GM12891 (cell line): ENCODE data around the gene ZC3H18.

Source experiments
- PAX5 ChIP-seq: IDR thresholded peaks from 2 replicates; pipeline ENCODE4 v1.6.1; 2011; ENCODE audit warnings: low read length, moderate library complexity, mild to moderate bottlenecking; ENCODE audit not compliant: insufficient read depth, severe bottlenecking
- POLR2A ChIP-seq: IDR thresholded peaks from 2 replicates; pipeline ENCODE4 v1.6.1; 2011; ENCODE audit warnings: low read depth, low read length, control low read depth

DNA sequence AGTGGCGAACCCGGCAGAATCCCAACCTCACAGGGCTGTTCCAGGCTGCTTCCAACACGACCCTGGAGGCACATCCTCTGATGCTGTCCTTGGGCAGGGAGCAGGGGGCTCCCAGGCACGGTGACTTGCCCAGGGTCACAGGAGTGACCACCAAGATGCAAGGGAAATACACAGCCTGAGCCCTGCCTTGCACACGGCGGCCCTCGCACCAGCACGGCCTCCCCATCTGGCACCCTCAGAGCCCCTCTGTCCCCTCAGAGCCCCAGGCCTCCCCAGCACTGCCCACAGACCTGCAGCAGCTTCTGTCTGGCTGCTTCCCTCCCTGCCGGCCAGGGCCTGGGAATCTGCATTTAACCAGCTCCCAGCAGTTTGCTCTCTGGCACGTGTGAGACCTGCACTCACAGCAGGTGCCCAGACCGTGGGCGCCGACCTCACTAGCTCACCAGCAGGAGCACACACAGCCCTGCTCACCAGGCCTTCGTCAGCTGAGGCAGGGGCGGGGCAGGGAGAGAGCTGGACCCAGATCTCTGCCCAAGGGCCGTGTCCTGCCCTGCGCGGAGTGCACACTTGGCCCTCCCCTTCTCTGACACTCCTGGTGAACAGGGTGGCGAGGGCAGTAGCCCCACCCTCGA is 29.7 kb upstream of the ZC3H18 start:
- TF ChIP-seq POLR2A (no peak), PAX5 (no peak)
